ENCODE measurements around the gene TFRC.

Gene TFRC

GRCh38 chr3:196044513-196044912 is 37.4 kb downstream of the TFRC start:
- H3K9me2 ChIP-seq (replicated peaks; ENCODE audit: low read depth, low read length) = no peaks in the 10 kb centered on the region
- 0 out of 2 replicates have a peak, but pooled peaks cover 3% of the 10 kb centered on the region for H3K79me2 ChIP-seq (ENCODE audit: insufficient read depth, low read length)
- H3K4me2 ChIP-seq (ENCODE audit: low read depth, low read length, poor library complexity, severe bottlenecking) = no peak overlapping the region
- no peak overlapping the region for H2AFZ ChIP-seq (ENCODE audit: low read length)
- peaks cover 39% of the 10 kb centered on the region for H3K36me3 ChIP-seq (ENCODE audit: insufficient read depth, low read length)
- no peaks in the 10 kb centered on the region for H3K9me3 ChIP-seq (ENCODE audit: insufficient read depth, low read depth, low read length)
- no peak overlapping the region for H3K4me3 ChIP-seq (ENCODE audit: low read length, poor library complexity, severe bottlenecking)
- no peaks in the 10 kb centered on the region for H3K27me3 ChIP-seq (ENCODE audit: insufficient read depth, low read length, poor library complexity, severe bottlenecking)
- peaks cover 31% of the 10 kb centered on the region for H3F3A ChIP-seq (ENCODE audit: low read depth)
- peaks cover 11% of the 10 kb centered on the region for H4K20me1 ChIP-seq (ENCODE audit: insufficient read depth, low read length, poor library complexity, severe bottlenecking)
- TF ChIP-seq EZH2phosphoT487 (IDR thresholded peaks at IDR 0.05; ENCODE audit: borderline replicate concordance) (no peak), CTCF (conservative IDR thresholded peaks at IDR 0.05; ENCODE audit: low read length) (no peak)
- H3K4me1 ChIP-seq (ENCODE audit: insufficient read depth, low read length, poor library complexity, severe bottlenecking) = no peaks in the 10 kb centered on the region
- no peak overlapping the region for H3K9ac ChIP-seq (ENCODE audit: low read depth, low read length, poor library complexity, severe bottlenecking)

GRCh38 chr3:196042673-196043072 is 39.2 kb downstream of the TFRC start:
- TF ChIP-seq CTCF (conservative IDR thresholded peaks at IDR 0.05; ENCODE audit: low read length) (no peak), EZH2phosphoT487 (IDR thresholded peaks at IDR 0.05; ENCODE audit: borderline replicate concordance) (no peak)
- H3K36me3 ChIP-seq (ENCODE audit: insufficient read depth, low read length) = peaks cover 22% of the 10 kb centered on the region

GRCh38 chr3:196039359-196039758 is 42.5 kb downstream of the TFRC start:
- H3F3A ChIP-seq (ENCODE audit: low read depth) = no peaks in the 10 kb centered on the region
- H3K79me2 ChIP-seq (ENCODE audit: insufficient read depth, low read length) = no peaks in the 10 kb centered on the region
- no peak overlapping the region for H3K9ac ChIP-seq (ENCODE audit: low read depth, low read length, poor library complexity, severe bottlenecking)
- no peaks in the 10 kb centered on the region for H4K20me1 ChIP-seq (ENCODE audit: insufficient read depth, low read length, poor library complexity, severe bottlenecking)
- H3K4me1 ChIP-seq (ENCODE audit: insufficient read depth, low read length, poor library complexity, severe bottlenecking) = no peaks in the 10 kb centered on the region
- H3K4me3 ChIP-seq (ENCODE audit: low read length, poor library complexity, severe bottlenecking) = no peak overlapping the region
- no peaks in the 10 kb centered on the region for H3K27me3 ChIP-seq (ENCODE audit: insufficient read depth, low read length, poor library complexity, severe bottlenecking)
- peaks cover 6% of the 10 kb centered on the region for H3K36me3 ChIP-seq (ENCODE audit: insufficient read depth, low read length)
- H2AFZ ChIP-seq (ENCODE audit: low read length) = no peak overlapping the region
- TF ChIP-seq CTCF (conservative IDR thresholded peaks at IDR 0.05; ENCODE audit: low read length) (no peak), EZH2phosphoT487 (IDR thresholded peaks at IDR 0.05; ENCODE audit: borderline replicate concordance) (no peak)
- no peak overlapping the region for H3K4me2 ChIP-seq (ENCODE audit: low read depth, low read length, poor library complexity, severe bottlenecking)
- no peaks in the 10 kb centered on the region for H3K9me2 ChIP-seq (replicated peaks; ENCODE audit: low read depth, low read length)
- no peaks in the 10 kb centered on the region for H3K9me3 ChIP-seq (ENCODE audit: insufficient read depth, low read depth, low read length)

More at GRCh38 chr3:196042673-196043072, 39.2 kb downstream of the TFRC start:
- no peak overlapping the region for H3K4me3 ChIP-seq (ENCODE audit: low read length, poor library complexity, severe bottlenecking)
- no peaks in the 10 kb centered on the region for H3K9me3 ChIP-seq (ENCODE audit: insufficient read depth, low read depth, low read length)
- no peaks in the 10 kb centered on the region for H3K4me1 ChIP-seq (ENCODE audit: insufficient read depth, low read length, poor library complexity, severe bottlenecking)
- no peak overlapping the region for H3K9ac ChIP-seq (ENCODE audit: low read depth, low read length, poor library complexity, severe bottlenecking)
- H3K27me3 ChIP-seq (ENCODE audit: insufficient read depth, low read length, poor library complexity, severe bottlenecking) = no peaks in the 10 kb centered on the region
- H3K79me2 ChIP-seq (ENCODE audit: insufficient read depth, low read length) = no peaks in the 10 kb centered on the region
- H3F3A ChIP-seq (ENCODE audit: low read depth) = peaks cover 16% of the 10 kb centered on the region; the same call in 1 of the 2 replicates
- peaks cover 4% of the 10 kb centered on the region for H4K20me1 ChIP-seq (ENCODE audit: insufficient read depth, low read length, poor library complexity, severe bottlenecking)
- no peak overlapping the region for H2AFZ ChIP-seq (ENCODE audit: low read length)
- H3K4me2 ChIP-seq (ENCODE audit: low read depth, low read length, poor library complexity, severe bottlenecking) = no peak overlapping the region
- H3K9me2 ChIP-seq (replicated peaks; ENCODE audit: low read depth, low read length) = no peaks in the 10 kb centered on the region
